GM12878 (cell line): ENCODE data around the gene ACSL3.

Source experiments
- BRCA1 ChIP-seq: IDR thresholded peaks from 2 replicates; pipeline ENCODE4 v1.6.1; 2011; ENCODE audit warnings: low read depth, low read length, improper control_type of control experiment
- CTCF ChIP-seq, 3 experiments: IDR thresholded peaks in 2 of 3; conservative IDR thresholded peaks in 1 of 3; 2 replicates each; pipeline ENCODE4 v1.5.1; 2011; ENCODE audit warnings: low read depth in 3 of 3, low read length in 3 of 3, mild to moderate bottlenecking in 3 of 3, control low read depth in 2 of 3, moderate library complexity in 2 of 3, inconsistent platforms in 1 of 3, mixed read lengths in 1 of 3; ENCODE audit not compliant: control insufficient read depth in 2 of 3, insufficient read depth in 1 of 3; ENCODE audit errors: extremely low read depth in 1 of 3
- ELK1 ChIP-seq: IDR thresholded peaks from 2 replicates; pipeline ENCODE4 v1.6.1; 2012; ENCODE audit warnings: low read depth, low read length, improper control_type of control experiment
- PAX5 ChIP-seq: IDR thresholded peaks from 2 replicates; pipeline ENCODE4 v1.6.1; 2011; ENCODE audit warnings: low read depth, low read length, borderline replicate concordance
- POLR2A ChIP-seq: IDR thresholded peaks from 2 replicates; pipeline ENCODE4 v1.6.1; 2011; ENCODE audit warnings: low read depth, mild to moderate bottlenecking, low read length
- SIX5 ChIP-seq: IDR thresholded peaks from 2 replicates; pipeline ENCODE4 v1.6.1; 2011; ENCODE audit warnings: mild to moderate bottlenecking, low read depth, low read length, moderate library complexity; ENCODE audit not compliant: severe bottlenecking

- no peak for TF ChIP-seq BRCA1
- no peak for TF ChIP-seq CTCF (IDR thresholded peaks at IDR 0.05 in 2 of 3, conservative IDR thresholded peaks at IDR 0.05 in 1 of 3; ENCODE audit: control insufficient read depth in 2 of 3, extremely low read depth in 1 of 3, insufficient read depth in 1 of 3, low read depth in 3 of 3, low read length in 3 of 3)
- TF ChIP-seq ELK1, result no peak
- TF ChIP-seq PAX5, result no peak
- no peak for TF ChIP-seq SIX5
- no peak for TF ChIP-seq POLR2A
These were observed 14.8 kb upstream of the ACSL3 start for GRCh38 chr2:222846003-222846402.
